H1 (cell line): Measurements from ENCODE around the gene SMOC2.

Experiments used
- FOSL1 ChIP-seq: IDR thresholded peaks from 2 replicates; pipeline ENCODE4 v1.6.1; 2011; ENCODE audit warnings: mild to moderate bottlenecking, low read depth, low read length, moderate library complexity; ENCODE audit not compliant: insufficient read depth
- GTF2F1 ChIP-seq: IDR thresholded peaks from 2 replicates; pipeline ENCODE4 v1.6.1; 2012; ENCODE audit warnings: low read depth, low read length, improper control_type of control experiment, borderline replicate concordance
- POLR2A ChIP-seq, 2 experiments: IDR thresholded peaks; 1 replicate in 1 of 2; 2 replicates in 1 of 2; pipeline ENCODE4 v1.6.1; 2011; ENCODE audit warnings: low read depth in 2 of 2, low read length in 2 of 2, mild to moderate bottlenecking in 2 of 2; ENCODE audit errors: control extremely low read depth in 1 of 2
- YY1 ChIP-seq: IDR thresholded peaks from 2 replicates; pipeline ENCODE4 v1.6.1; 2011; ENCODE audit warnings: low read depth, mild to moderate bottlenecking, low read length

GRCh38 chr6:168437751-168438150, 3.2 kb upstream of the SMOC2 start:
- TF ChIP-seq GTF2F1, result no peak
- no peak for TF ChIP-seq POLR2A (IDR thresholded peaks at IDR 0.05; ENCODE audit: control extremely low read depth in 1 of 2, low read depth in 2 of 2, low read length in 2 of 2)
- TF ChIP-seq YY1, result no peak
- no peak for TF ChIP-seq FOSL1
